HCT116 (cell line): ENCODE measurements around the gene DERA. TPM values are rescaled to one million over a fixed set of nuclear protein-coding genes. Genes with fewer than 3 reads are reported as not detected.

Experiments used
- ATAC-seq: fragments of 200-7000 bp; cut with Tn5 transposase; 2 replicates; pipeline ENCODE4 v1.9.1; 2020; ENCODE audit warnings: mild to moderate bottlenecking, moderate library complexity
- BruUV-seq: library from RNA; stranded (reverse); fragments of 400-500 nt; replicated peaks from 2 replicates; lab custom pipeline; 2021; lab: Mats Ljungman, UMichigan
- CTCF ChIA-PET: fragments of 300-600 bp; sonication (Branson Sonifier 250); formaldehyde crosslinking; loops from one replicate; lab custom pipeline; 2021; ENCODE audit warnings: antibody characterized with exemption; lab: Charles Lee
- POLR2A ChIA-PET: fragments of 300-600, 350-600 bp; sonication (Branson Sonifier 250); formaldehyde crosslinking; loops from one replicate; lab custom pipeline; 2021; ENCODE audit warnings: antibody characterized with exemption; lab: Charles Lee
- RAD21 ChIA-PET, 2 experiments: fragments of 300-600 bp; sonication (Branson Sonifier 250); formaldehyde crosslinking; loops; one replicate each; lab custom pipeline; 2023; ENCODE audit warnings: low total read pairs in 2 of 2; ENCODE audit not compliant: uncharacterized antibody in 2 of 2, unreplicated experiment in 2 of 2, low non-redundant PET in 1 of 2; lab: Charles Lee
- DNase-seq: peaks from one replicate; pipeline ENCODE4 v3.0.0-alpha.2; 2010; ENCODE audit warnings: low read depth, low spot score
- H2AFZ ChIP-seq: fragments of 200-600 bp; shearing (Covaris generic), sonication (generic); 2 replicates; pipeline ENCODE4 v1.6.1; 2017; ENCODE audit warnings: low read depth, mixed run types, mixed read lengths, antibody characterized with exemption, low read length; ENCODE audit not compliant: poor library complexity, severe bottlenecking
- H3K27ac ChIP-seq: 2 replicates; pipeline ENCODE4 v1.5.1; 2012; ENCODE audit warnings: low read depth, low read length
- H3K27me3 ChIP-seq: fragments of 200-600 bp; sonication (generic); 2 replicates; pipeline ENCODE4 v1.6.1; 2016; ENCODE audit warnings: mixed run types, low read length, mixed read lengths; ENCODE audit not compliant: insufficient read depth
- H3K36me3 ChIP-seq, 2 experiments: fragments of 200-500 bp in 1 of 2; fragments of 200-600 bp in 1 of 2; sonication (Bioruptor generic) in 1 of 2; sonication (generic) in 1 of 2; 2 replicates each; pipeline versions ENCODE4 v1.5.1 to v1.6.1; 2014 to 2016; ENCODE audit warnings: low read length in 2 of 2, inconsistent platforms in 1 of 2, mixed read lengths in 1 of 2, mixed run types in 1 of 2; ENCODE audit not compliant: insufficient read depth in 2 of 2, control insufficient read depth in 1 of 2
- H3K4me1 ChIP-seq, 2 experiments: fragments of 200-600 bp in 1 of 2; sonication (generic) in 1 of 2; 2 replicates each; pipeline versions ENCODE4 v1.5.1 to v1.6.1; 2012 to 2017; ENCODE audit warnings: low read length in 2 of 2, inconsistent platforms in 1 of 2, mild to moderate bottlenecking in 1 of 2, mixed read lengths in 1 of 2, mixed run types in 1 of 2, moderate library complexity in 1 of 2; ENCODE audit not compliant: insufficient read depth in 2 of 2, control insufficient read depth in 1 of 2
- H3K4me2 ChIP-seq: fragments of 200-600 bp; sonication (generic); 2 replicates; pipeline ENCODE4 v1.6.1; 2017; ENCODE audit warnings: mixed run types, low read length, mixed read lengths
- H3K4me3 ChIP-seq, 2 experiments: fragments of 200-600 bp in 1 of 2; sonication (generic) in 1 of 2; replicated peaks in 1 of 2; 2 replicates each; pipeline ENCODE4 v1.5.1; 2011 to 2016; ENCODE audit warnings: low read length in 2 of 2, control low read depth in 1 of 2, low read depth in 1 of 2, mild to moderate bottlenecking in 1 of 2, mixed read lengths in 1 of 2, mixed run types in 1 of 2
- H3K79me2 ChIP-seq: fragments of 200-600 bp; sonication (generic); 2 replicates; pipeline ENCODE4 v1.6.1; 2017; ENCODE audit warnings: mild to moderate bottlenecking, mixed run types, low read length, moderate library complexity, mixed read lengths; ENCODE audit not compliant: insufficient read depth
- H3K9ac ChIP-seq: fragments of 200-600 bp; sonication (generic); 2 replicates; pipeline ENCODE4 v1.6.1; 2016; ENCODE audit warnings: low read length, mixed read lengths
- H3K9me2 ChIP-seq: fragments of 200-600 bp; sonication (generic), shearing (Covaris generic); 2 replicates; pipeline ENCODE4 v1.6.1; 2017; ENCODE audit warnings: mixed run types, mild to moderate bottlenecking, moderate library complexity; ENCODE audit not compliant: insufficient read depth
- H3K9me3 ChIP-seq, 2 experiments: fragments of 200-500 bp in 1 of 2; fragments of 200-600 bp in 1 of 2; sonication (Bioruptor generic) in 1 of 2; sonication (generic) in 1 of 2; 2 replicates each; pipeline ENCODE4 v1.6.1; 2014 to 2017; ENCODE audit warnings: low read length in 2 of 2, mixed read lengths in 2 of 2, inconsistent platforms in 1 of 2, low read depth in 1 of 2, mild to moderate bottlenecking in 1 of 2, mixed run types in 1 of 2, moderate library complexity in 1 of 2; ENCODE audit not compliant: control insufficient read depth in 1 of 2, insufficient read depth in 1 of 2
- H4K20me1 ChIP-seq: fragments of 200-600 bp; sonication (generic), shearing (Covaris generic); 2 replicates; pipeline ENCODE4 v1.6.1; 2017; ENCODE audit warnings: mixed run types, mild to moderate bottlenecking, moderate library complexity; ENCODE audit not compliant: insufficient read depth
- CBX3 ChIP-seq: IDR thresholded peaks from 2 replicates; pipeline ENCODE4 v1.6.1; 2012; ENCODE audit warnings: low read depth
- ELF1 ChIP-seq: IDR thresholded peaks from 2 replicates; pipeline ENCODE4 v1.6.1; 2012; ENCODE audit warnings: low read depth, borderline replicate concordance
- EZH2phosphoT487 ChIP-seq: fragments of 200-600 bp; IDR thresholded peaks from 2 replicates; pipeline ENCODE4 v1.6.1; 2018; ENCODE audit warnings: antibody characterized with exemption, borderline replicate concordance
- POLR2A ChIP-seq: IDR thresholded peaks from 2 replicates; pipeline ENCODE4 v1.7.0; 2011; ENCODE audit warnings: borderline replicate concordance; ENCODE audit not compliant: insufficient read depth, insufficient read length; ENCODE audit errors: extremely low read depth
- SIN3A ChIP-seq: IDR thresholded peaks from 2 replicates; pipeline ENCODE4 v1.6.1; 2012; ENCODE audit warnings: low read depth
- SRF ChIP-seq: IDR thresholded peaks from 2 replicates; pipeline ENCODE4 v1.6.1; 2012; ENCODE audit warnings: low read depth
- TCF7L2 ChIP-seq: IDR thresholded peaks from 2 replicates; pipeline ENCODE4 v1.7.0; 2011; ENCODE audit warnings: borderline replicate concordance, inconsistent platforms; ENCODE audit not compliant: insufficient read depth, insufficient read length; ENCODE audit errors: extremely low read depth
- YY1 ChIP-seq: IDR thresholded peaks from 2 replicates; pipeline ENCODE4 v1.6.1; 2011; ENCODE audit warnings: low read length, low read depth, moderate library complexity, mild to moderate bottlenecking; ENCODE audit not compliant: insufficient replicate concordance; ENCODE audit errors: extremely low read depth
- intact Hi-C: fragments of 100-400 bp; cut with micrococcal nuclease; formaldehyde crosslinking; loops from 2 replicates; pipeline ENCODE4 v1.10.0; 2022
- total RNA-seq: library from RNA; stranded (reverse); gene quantifications from one replicate; pipeline ENCODE4 v1.2.1, GENCODE V29; 2021; ENCODE audit not compliant: unreplicated experiment
- TF ChIP-seq, protein P1 (sequence below): IDR thresholded peaks from 2 replicates; pipeline ENCODE4 v1.6.1; 2012
- TF ChIP-seq, protein P2 (sequence below), 3 experiments: fragments of 200-600 bp in 1 of 3; sonication (generic) in 1 of 3; IDR thresholded peaks in 2 of 3; conservative IDR thresholded peaks in 1 of 3; 2 replicates each; pipeline ENCODE4 v1.5.1; 2012 to 2017; ENCODE audit warnings: low read depth in 2 of 3, low read length in 2 of 3, antibody characterized with exemption in 1 of 3, borderline replicate concordance in 1 of 3, control low read depth in 1 of 3, mild to moderate bottlenecking in 1 of 3, mixed read lengths in 1 of 3, mixed run types in 1 of 3, moderate library complexity in 1 of 3; ENCODE audit not compliant: insufficient read depth in 1 of 3

DERA gene
- total RNA-seq, 1 experiment from 2014 or later: 32.6 TPM

DNA sequence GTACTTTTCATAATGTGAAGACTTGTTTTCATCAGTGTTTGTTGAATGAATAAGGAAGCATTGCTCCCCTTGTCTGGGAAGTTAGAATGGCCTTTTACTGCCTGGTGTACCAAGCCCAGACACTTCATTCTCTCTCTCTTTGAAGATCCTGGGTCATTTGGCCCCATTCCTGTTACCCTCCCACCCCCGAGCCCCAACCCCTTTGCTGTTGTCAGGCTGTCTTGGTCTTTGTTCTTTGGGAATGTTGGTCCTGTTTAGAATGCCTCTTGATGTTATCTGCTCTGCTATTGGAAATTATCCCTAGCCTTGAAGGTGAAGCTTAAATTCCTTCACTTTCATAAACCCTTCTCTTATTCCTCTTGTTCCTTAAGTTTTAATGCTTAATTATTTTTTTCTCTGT lies 13.8 kb downstream of the DERA start:
- ChIA-PET POLR2A (no interaction called here), RAD21 (no interaction called here), CTCF (no interaction called here)
- Histone ChIP-seq H3K9me2 (no peaks in the 10 kb centered on the region), H3K79me2 (no peaks in the 10 kb centered on the region; the same call in 1 of the 2 replicates), H3K9me3 (no peaks in the 10 kb centered on the region), H3K4me3 (no peak overlapping the region), H3K9ac (no peak overlapping the region), H4K20me1 (no peaks in the 10 kb centered on the region), H2AFZ (no peak overlapping the region), H3K36me3 (no peaks in the 10 kb centered on the region), H3K4me1 (peaks cover 0 to 9% of the 10 kb centered on the region in 2 experiments; a peak in 2 of 4 replicates), H3K27me3 (no peaks in the 10 kb centered on the region), H3K27ac (no peak overlapping the region), H3K4me2 (no peak overlapping the region)
- no peak for ATAC-seq
- TF ChIP-seq ELF1 (no peak), CBX3 (no peak), POLR2A (no peak), SIN3A (no peak), EZH2phosphoT487 (no peak), TCF7L2 (no peak), YY1 (no peak), SRF (no peak)
- TF ChIP-seq, protein P1, sequence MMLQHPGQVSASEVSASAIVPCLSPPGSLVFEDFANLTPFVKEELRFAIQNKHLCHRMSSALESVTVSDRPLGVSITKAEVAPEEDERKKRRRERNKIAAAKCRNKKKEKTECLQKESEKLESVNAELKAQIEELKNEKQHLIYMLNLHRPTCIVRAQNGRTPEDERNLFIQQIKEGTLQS: no peak
- TF ChIP-seq, protein P2, sequence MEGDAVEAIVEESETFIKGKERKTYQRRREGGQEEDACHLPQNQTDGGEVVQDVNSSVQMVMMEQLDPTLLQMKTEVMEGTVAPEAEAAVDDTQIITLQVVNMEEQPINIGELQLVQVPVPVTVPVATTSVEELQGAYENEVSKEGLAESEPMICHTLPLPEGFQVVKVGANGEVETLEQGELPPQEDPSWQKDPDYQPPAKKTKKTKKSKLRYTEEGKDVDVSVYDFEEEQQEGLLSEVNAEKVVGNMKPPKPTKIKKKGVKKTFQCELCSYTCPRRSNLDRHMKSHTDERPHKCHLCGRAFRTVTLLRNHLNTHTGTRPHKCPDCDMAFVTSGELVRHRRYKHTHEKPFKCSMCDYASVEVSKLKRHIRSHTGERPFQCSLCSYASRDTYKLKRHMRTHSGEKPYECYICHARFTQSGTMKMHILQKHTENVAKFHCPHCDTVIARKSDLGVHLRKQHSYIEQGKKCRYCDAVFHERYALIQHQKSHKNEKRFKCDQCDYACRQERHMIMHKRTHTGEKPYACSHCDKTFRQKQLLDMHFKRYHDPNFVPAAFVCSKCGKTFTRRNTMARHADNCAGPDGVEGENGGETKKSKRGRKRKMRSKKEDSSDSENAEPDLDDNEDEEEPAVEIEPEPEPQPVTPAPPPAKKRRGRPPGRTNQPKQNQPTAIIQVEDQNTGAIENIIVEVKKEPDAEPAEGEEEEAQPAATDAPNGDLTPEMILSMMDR (IDR thresholded peaks at IDR 0.05 in 2 of 3, conservative IDR thresholded peaks at IDR 0.05 in 1 of 3; ENCODE audit: borderline replicate concordance in 1 of 3, insufficient read depth in 1 of 3, low read depth in 2 of 3, low read length in 2 of 3): no peak
- DNase-seq: no peak
- intact Hi-C loops: no loop called here
- BruUV-seq: no TSS peak
